ENCODE data around the gene SPRR2D.
"Not testable (repeated sequence)": the region's sequence is repeated elsewhere in the genome, so short reads cannot be mapped to it uniquely, and the experiment has no call there.

SPRR2D gene

DNA sequence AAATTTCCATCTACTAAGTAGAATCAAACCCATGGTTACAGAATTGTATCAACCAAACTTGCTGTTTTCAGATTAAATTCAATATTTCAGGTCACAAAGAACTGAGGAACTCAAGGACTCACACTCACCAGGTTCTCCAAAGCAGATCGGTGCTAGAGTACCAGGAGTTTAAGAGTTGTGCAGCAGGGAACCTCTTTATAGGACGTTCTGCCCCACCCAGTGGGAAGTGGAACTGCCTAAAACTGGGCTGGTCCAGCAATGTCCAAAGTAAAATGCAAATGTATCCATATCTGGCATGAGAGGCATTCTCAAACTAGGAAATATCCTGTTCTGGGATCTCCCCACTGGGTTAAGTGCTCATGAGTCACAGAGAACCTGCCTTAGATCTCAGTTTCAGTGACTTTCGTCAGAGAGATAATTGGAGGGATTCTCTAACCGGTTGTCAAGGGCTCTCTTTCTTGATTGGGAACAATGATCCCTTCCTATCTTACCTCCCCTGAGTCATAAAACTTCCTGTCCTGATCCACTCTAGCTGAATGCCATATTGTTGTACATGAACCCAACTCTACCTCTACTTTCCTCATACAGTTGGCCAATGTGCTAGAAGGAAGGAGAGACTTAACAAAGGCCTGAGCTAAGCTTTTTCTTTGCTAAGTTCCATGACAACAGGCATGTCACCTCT, at the start of gene SPRR2D:
TSS of gene SPRR2D (minus strand) at position 171 of the 682 bp plus-strand sequence. CDS start 774 bp downstream, outside the sequence.
- DNase-seq (ENCODE audit: low spot score), result no peak

- DNase-seq (ENCODE audit: low spot score), result no peak
Measured at GRCh38 chr1:153087652-153088051, 46.7 kb upstream of the SPRR2D start.

DNA sequence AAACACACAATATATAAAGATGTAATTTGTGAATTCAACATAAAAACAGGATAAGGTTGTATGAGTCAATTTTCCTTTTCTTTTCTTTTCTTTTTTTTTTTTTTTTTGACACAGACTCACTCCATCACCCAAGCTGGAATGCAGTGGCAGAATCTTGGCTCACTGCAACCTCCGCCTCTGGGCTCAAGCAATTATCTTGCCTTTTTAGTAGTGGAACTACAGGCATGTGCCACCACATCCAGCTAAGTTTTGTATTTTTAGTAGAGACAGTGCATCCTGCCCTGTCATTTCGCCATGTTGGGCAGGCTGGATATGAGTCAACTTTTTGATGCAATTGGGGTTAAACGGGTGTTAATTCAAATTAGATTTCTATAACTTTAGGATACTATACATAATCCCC, 40.8 kb upstream of the SPRR2D start:
- DNase-seq (ENCODE audit: low spot score), result no peak

- no peak for DNase-seq (ENCODE audit: low spot score)
Measured at GRCh38 chr1:153072806-153073726, 32.1 kb upstream of the SPRR2D start.

- no peak for DNase-seq (ENCODE audit: low spot score)
Measured at GRCh38 chr1:153071511-153071910, 30.6 kb upstream of the SPRR2D start, which contains the start of gene SPRR2B. Gene SPRR2B, minus strand, starts transcription at chr1:153071611. Its CDS starts 772 bp downstream, at chr1:153070839.

GRCh38 chr1:153070243-153070642, 29.3 kb upstream of the SPRR2D start:
- no peak for DNase-seq (ENCODE audit: low spot score)

DNA sequence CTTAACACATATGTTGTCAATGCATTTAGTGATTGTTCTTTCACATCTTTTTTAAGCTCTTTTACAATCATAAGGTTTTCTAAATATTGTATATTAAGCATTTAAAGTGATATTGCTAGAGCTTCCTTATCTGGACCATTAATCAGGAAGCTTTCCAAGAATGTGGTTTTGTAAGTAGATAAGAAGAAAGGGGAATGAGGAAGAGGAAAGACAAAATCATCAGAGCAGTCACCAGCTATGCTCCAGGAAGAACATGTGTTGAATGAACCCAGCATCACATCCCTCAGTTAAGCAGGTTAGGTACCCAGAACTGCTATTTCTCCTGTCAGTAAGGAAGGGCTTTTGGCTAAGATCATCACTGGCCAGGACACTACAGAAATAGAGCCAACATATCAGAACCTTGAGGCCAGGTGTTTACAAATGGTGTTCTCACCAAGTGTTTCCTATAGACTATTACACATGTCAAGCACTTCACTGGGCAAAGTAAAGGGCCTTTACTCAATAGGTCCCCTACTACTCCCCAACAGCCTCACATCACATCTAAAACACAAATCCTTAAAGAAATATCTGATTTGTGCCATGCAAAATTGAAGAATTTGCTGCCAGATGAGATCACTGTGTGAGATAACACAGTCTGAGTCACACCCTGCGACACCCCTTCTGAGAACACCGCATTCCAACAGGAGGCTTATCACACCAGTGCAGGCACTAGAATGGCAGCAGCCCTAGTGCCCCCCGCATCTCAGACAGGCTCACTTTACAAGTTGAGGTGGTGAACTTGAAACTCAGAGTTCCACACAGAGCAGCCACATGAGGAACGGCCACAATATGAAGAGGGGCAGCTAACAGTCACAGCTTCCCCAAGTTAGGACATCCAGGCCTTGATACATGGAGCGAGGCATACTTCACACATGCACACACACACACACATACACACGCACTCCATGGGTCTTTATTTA, 18.2 kb upstream of the SPRR2D start:
- DNase-seq (ENCODE audit: low spot score), result no peak

DNA sequence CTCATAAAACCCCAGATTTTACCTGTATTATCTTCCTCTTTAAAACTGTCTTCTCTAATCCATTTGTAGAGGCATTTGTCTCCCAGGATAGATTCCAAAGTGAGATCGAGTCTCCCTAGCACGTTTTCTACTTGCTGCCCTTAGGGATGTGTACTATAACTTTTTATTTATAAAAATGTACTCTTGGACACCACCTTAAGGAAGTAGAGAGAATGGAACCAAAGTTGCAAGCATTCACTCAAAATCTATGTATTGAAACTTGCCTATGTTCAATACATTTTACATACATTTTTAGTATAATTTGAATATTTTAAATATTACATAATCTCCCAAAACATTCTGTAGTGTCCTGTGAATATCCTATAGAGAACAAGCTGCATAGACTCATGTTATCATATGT, 17.2 kb upstream of the SPRR2D start:
- DNase-seq (ENCODE audit: low spot score), result no peak

- no peak for DNase-seq (ENCODE audit: low spot score)
Measured at GRCh38 chr1:153057375-153057774, 16.5 kb upstream of the SPRR2D start, which contains the start of gene SPRR2A. Gene SPRR2A, minus strand, starts transcription at chr1:153057512. Its CDS starts 777 bp downstream, at chr1:153056735.

- not testable (repeated sequence) for DNase-seq (ENCODE audit: low spot score)
Measured at GRCh38 chr1:153056111-153056510, 15.2 kb upstream of the SPRR2D start.

DNA sequence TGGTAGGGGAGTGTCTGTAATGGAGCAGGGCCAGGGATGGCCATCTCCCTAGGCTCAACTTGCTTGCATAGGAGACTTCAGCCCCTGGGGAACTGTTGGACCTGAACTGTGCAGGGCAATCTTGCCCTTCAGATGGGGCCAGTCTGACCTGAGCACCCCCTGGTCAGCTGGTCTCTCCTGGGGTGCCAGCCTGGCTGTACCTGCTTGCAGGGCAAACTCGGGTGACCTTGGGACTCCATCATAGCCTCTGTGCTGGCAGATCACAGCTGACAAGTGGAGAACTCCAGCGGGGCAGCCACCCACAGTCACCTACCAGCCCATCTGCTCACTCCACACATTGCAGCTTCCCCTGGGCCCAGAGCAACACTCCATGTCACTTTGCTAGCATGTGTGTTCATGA, 8.3 kb upstream of the SPRR2D start:
- no peak for DNase-seq (ENCODE audit: low spot score)

GRCh38 chr1:153035211-153035610, 5.7 kb downstream of the SPRR2D start:
- DNase-seq (ENCODE audit: low spot score), result no peak

DNA sequence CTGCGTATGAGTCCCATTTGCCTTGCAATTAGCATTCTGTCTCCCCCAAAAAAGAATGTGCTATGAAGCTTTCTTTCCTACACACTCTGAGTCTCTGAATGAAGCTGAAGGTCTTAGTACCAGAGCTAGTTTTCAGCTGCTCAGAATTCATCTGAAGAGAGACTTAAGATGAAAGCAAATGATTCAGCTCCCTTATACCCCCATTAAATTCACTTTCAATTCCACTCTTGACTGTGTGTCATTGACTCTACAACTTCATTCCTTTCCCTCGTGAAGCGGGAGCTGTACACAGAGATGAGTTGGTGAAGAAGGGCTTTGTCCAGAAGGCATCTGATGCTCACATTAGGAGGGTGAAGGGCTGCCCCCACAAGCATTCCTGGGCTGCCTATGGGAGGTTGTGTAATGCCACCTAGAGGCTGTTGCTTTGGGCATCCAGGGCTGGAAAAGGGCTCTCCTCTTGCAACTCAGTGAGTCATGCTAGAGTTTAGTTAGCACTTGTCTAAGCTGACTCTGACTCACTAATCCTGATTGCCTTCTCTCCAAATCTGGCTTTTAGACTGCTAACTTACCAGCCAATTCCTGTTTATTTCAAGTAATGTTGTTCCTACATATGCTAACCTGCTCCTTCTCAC, 8.1 kb downstream of the SPRR2D start:
- peak; percentile 4 for DNase-seq (ENCODE audit: low spot score)

GRCh38 chr1:153032073-153032472, 8.8 kb downstream of the SPRR2D start:
- no peak for DNase-seq (ENCODE audit: low spot score)

DNA sequence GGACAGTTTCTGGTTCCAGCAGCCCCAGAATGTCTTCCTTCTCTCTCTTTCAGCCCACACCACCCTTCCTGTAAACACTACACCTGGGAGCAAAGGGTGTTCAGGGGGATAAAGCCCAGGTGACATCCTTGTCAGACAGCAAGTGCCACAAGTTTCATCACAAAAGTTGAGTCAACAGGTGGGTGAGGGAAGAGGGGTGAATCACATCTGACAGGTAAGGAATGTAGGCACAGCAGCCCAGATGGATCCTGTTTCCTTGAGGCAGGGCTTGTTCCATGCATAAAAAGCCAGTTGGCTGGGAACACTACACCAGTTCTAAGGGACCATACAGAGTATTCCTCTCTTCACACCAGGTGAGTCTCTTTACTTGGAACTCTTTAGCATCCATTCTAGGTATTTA, 10.0 kb downstream of the SPRR2D start, which contains the start of gene SPRR1B:
TSS of gene SPRR1B (plus strand) at position 309 of the 400 bp plus-strand sequence. CDS start 1,143 bp downstream, outside the sequence.
- DNase-seq (ENCODE audit: low spot score), result no peak

- DNase-seq (ENCODE audit: low spot score), result no peak
Measured at GRCh38 chr1:153028766-153029165, 12.2 kb downstream of the SPRR2D start.

GRCh38 chr1:153025797-153026196, 15.1 kb downstream of the SPRR2D start:
- DNase-seq (ENCODE audit: low spot score), result no peak

GRCh38 chr1:153024413-153024812, 16.5 kb downstream of the SPRR2D start:
- DNase-seq (ENCODE audit: low spot score), result no peak

GRCh38 chr1:153023109-153023508, 17.8 kb downstream of the SPRR2D start:
- DNase-seq (ENCODE audit: low spot score), result no peak

DNA sequence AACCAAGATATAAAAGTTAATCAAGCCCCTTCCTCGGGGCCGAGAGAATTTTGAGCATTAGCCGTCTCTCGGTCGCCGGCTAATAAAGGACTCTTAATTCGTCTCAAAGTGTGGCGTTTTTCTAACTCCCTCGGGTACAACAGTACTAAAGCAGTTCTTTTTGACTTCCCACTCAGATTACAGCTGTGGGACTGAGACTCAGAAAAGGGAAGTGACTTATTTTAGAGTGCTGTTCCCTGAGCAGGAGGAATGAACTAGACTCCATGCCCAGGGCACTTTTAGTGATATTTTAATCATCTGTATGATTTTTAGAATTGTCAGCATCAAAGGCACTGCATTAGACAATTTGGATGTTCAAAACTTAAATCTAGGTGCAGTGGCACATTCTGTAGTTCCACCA, 18.6 kb downstream of the SPRR2D start:
- not testable (repeated sequence) for DNase-seq (ENCODE audit: low spot score)

DNA sequence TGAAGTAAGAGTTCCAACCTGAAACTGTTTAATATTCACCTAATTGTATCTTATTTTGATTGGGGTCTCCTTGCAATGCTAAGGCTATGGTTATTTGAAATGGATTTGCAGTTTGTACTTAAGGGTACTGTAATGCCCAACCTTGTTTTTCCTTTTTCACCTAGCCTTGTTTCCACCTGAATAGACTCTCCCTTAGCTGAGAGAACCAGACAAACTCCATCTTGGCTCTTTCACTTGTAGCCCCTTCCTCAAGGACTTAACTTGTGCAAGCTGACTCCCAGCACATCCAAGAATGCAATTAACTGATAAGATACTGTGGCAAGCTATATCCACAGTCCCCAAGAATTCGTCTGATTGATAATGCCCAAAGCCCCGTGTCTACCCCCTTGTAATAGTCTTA, 19.1 kb downstream of the SPRR2D start:
- not testable (repeated sequence) for DNase-seq (ENCODE audit: low spot score)
